ENCODE results near the gene EFHD2.
"Not testable (repeated sequence)": the region's sequence is repeated elsewhere in the genome, so short reads cannot be mapped to it uniquely, and the experiment has no call there.

EFHD2 gene

DNA sequence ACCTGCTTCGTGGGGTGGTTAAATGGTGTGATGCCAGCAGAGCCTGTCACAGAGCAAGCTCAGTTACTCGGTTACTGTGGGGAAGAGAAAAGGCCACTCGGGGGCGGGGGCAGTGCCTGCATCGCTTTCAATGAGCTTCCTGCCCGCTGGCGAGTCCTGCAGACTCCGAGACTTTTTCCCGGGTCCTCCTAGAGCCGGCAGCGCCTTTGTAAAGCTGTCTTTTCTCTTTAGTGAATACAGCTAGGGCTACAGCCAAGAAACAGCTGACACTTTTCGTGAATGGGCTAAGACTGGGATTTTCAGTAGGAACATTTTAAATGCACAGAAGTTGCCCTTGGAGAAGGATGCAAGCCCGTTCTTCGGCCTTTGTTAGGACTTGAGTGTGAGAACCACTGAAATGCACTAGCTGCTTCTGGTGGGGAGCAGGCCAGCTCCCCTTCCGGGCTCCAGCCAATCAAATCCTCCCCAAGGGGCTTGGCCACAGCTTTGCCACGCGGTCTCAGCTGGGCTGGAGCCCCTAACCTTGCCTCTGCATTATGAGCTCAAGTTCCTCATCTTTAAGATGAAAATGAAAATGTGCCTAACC, 23.4 kb upstream of the EFHD2 start:
- TF ChIP-seq POLR2AphosphoS5 (IDR thresholded peaks at IDR 0.05; ENCODE audit: low read depth, low read length) (no peak), PAX5 (IDR thresholded peaks at IDR 0.05; ENCODE audit: insufficient read depth, low read length, severe bottlenecking) (no peak), POLR2A (IDR thresholded peaks at IDR 0.05; ENCODE audit: low read depth, low read length) (no peak), POU2F2 (IDR thresholded peaks at IDR 0.05; ENCODE audit: low read depth, low read length) (no peak), SPI1 (IDR thresholded peaks at IDR 0.05; ENCODE audit: low read depth, low read length) (no peak), TAF1 (IDR thresholded peaks at IDR 0.05; ENCODE audit: low read depth, low read length) (no peak)
- FAIRE-seq (no peak), DNase-seq (ENCODE audit: insufficient read length, low spot score) (no peak)

DNA sequence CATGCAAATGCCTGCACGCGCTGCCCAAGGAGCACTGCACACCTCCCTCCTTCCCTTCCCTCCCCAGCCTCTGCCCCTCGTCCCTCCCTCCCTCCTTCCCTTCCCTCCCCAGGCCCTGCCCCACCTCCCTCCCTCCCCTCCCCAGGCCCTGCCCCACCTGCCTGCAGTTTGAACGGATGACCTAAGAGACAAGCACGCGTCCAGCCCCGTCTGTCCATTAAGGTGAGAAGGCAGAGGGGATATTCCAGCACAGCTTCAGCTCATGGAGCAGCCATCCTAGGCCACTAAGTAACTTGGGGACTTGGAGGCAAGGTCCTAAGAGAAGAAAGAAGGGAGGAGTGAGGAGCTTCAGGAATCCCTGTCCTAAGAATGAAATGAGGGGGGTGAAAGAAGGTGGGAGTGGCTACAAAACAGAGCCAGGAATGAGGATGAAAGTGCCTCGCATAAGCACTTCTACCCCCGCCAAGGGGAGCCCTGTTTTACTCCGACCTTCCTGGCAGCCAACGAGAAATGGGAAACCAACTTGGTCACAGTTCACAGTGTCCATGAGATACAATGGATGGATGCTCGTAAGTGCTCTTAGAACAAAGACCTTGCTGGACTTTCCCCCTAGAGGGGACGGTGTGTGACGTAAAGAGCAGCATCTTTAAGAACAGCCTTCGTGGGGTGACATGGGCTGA, 21.3 kb upstream of the EFHD2 start:
- DNase-seq (ENCODE audit: insufficient read length, low spot score) (no peak), FAIRE-seq (no peak)
- TF ChIP-seq SPI1 (IDR thresholded peaks at IDR 0.05; ENCODE audit: low read depth, low read length), result no peak
- TF ChIP-seq POLR2AphosphoS5 (IDR thresholded peaks at IDR 0.05; ENCODE audit: low read depth, low read length), result no peak
- TF ChIP-seq POLR2A (IDR thresholded peaks at IDR 0.05; ENCODE audit: low read depth, low read length), result no peak
- no peak for TF ChIP-seq TAF1 (IDR thresholded peaks at IDR 0.05; ENCODE audit: low read depth, low read length)

DNA sequence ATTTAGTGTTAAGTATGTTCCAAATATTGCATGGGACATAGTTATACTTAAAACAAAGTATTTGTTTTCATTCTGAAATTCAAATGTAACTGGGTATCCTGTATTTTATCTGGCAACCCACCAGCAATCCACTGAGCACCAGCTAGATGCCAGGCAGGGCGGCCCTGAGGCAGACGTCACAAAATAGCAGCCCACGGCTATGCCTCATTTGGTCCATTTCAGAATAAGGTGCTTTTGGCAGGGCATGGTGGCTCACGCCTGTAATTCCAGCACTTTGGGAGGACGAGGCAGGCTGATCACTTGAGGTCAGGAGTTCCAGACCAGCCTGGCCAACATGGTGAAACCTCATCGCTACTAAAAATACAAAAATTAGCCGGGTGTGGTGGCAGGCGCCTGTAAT, 19.9 kb upstream of the EFHD2 start:
- FAIRE-seq; DNase-seq (ENCODE audit: insufficient read length, low spot score): not testable (repeated sequence)

DNA sequence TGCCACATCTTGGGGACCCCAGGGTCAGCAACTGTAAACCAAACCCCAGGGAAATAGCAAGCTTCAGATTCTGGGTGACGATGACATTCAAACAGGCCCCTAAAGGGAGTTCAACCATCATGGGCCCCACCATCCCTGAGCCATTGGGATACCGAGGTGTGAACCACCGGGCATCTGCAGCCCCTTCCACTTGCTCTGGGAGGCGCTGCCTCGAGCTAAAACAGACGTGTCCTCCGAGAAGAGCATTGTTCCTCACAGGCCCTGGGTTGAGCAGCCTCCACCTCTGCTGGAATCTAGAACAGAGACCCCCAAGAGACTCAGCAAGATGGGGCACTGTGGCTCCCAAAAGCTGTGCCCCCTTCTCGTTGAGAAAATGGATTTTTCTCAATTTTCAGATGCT, 19.0 kb upstream of the EFHD2 start:
- DNase-seq (ENCODE audit: insufficient read length, low spot score), result no peak

DNA sequence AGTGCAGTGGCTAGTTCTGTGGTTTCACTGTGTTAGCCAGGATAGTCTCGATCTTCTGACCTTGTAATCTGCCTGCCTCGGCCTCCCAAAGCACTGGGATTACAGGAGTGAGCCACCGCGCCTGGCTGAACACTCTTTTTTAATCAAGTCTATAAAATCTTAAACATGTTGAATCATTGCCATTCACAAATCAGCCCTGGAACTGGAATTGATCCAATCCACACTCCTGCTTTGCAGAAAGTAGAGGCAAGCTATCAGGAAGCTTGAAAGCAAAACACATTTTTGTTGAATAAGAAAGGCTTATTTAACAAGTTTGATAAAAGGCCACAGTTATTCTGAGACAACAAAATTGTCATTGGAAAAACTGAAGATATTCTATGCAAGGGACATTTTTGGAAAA, 18.3 kb upstream of the EFHD2 start:
- FAIRE-seq (no peak), DNase-seq (ENCODE audit: insufficient read length, low spot score) (no peak)
- TF ChIP-seq POU2F2 (IDR thresholded peaks at IDR 0.05; ENCODE audit: low read depth, low read length) (no peak), PAX5 (IDR thresholded peaks at IDR 0.05; ENCODE audit: insufficient read depth, low read length, severe bottlenecking) (no peak), TAF1 (IDR thresholded peaks at IDR 0.05; ENCODE audit: low read depth, low read length) (no peak), POLR2A (IDR thresholded peaks at IDR 0.05; ENCODE audit: low read depth, low read length) (no peak), POLR2AphosphoS5 (IDR thresholded peaks at IDR 0.05; ENCODE audit: low read depth, low read length) (no peak), SPI1 (IDR thresholded peaks at IDR 0.05; ENCODE audit: low read depth, low read length) (no peak)

More for the DNA sequence above, 19.0 kb upstream of the EFHD2 start:
- TF ChIP-seq POLR2AphosphoS5 (IDR thresholded peaks at IDR 0.05; ENCODE audit: low read depth, low read length) (no peak), POU2F2 (IDR thresholded peaks at IDR 0.05; ENCODE audit: low read depth, low read length) (no peak), PAX5 (IDR thresholded peaks at IDR 0.05; ENCODE audit: insufficient read depth, low read length, severe bottlenecking) (no peak), TAF1 (IDR thresholded peaks at IDR 0.05; ENCODE audit: low read depth, low read length) (no peak), POLR2A (IDR thresholded peaks at IDR 0.05; ENCODE audit: low read depth, low read length) (no peak), SPI1 (IDR thresholded peaks at IDR 0.05; ENCODE audit: low read depth, low read length) (no peak)
- FAIRE-seq, result no peak

DNA sequence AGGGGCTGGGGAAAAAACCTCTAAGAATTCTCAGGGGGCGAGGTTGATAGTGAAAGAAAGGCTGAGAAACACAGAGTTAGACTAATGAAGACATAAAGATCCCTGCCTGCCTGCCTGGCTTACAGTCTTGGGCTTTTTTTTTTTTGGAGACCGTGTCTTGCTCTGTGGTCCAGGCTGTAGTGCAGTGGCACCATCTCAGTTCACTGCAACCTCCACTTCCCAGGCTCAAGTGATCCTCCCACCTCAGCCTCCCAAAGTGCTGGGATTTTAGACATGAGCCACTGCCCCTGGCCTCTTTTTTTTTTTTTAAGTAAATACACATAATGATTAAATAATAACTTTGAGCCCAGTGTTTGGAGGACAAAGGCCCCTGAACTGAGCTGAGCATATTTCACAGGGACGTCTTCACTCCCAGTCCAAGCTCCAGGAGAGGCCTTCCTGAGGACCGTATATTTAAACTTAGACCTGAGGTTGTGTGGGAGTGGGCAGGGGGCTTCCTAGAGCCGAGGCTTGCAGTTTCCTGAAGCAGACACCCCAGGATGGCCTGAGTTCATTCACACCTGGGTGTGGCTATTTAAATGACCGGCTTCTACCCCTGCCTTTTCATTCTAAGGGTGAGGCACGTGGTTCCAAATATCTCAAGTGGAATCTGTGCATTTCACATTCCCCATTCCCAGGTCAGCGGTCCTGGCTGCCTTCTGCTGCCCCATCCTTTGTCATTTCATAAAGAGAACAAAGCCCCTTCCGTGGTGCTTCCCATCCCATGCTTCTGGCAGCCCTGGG, 16.0 kb upstream of the EFHD2 start:
- TF ChIP-seq POU2F2 (IDR thresholded peaks at IDR 0.05; ENCODE audit: low read depth, low read length), result no peak
- no peak for FAIRE-seq
- DNase-seq (ENCODE audit: insufficient read length, low spot score), result no peak

DNA sequence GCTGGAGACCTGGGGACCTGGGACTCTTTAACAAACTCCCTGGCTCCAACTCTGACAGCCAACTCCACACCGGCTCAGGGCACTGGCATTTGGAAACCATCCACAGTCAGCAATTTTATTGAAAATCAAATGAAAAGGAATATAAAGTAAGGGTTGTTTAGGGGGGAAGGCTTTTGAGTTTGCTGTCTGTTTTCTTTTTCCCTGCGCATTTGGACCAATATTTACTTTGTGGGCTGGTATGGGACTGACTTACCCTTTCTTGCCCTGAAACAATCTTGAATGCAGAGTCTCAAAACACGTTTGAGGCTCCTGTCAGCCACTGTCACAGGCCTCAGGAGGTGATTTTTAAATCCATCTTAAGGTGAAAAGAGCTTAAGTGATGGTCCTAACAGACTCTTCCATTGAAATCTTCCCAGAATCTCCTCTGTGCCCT, 15.4 kb upstream of the EFHD2 start:
- no peak for DNase-seq (ENCODE audit: insufficient read length, low spot score)
- TF ChIP-seq POLR2A (IDR thresholded peaks at IDR 0.05; ENCODE audit: low read depth, low read length) (no peak), SPI1 (IDR thresholded peaks at IDR 0.05; ENCODE audit: low read depth, low read length) (no peak), POLR2AphosphoS5 (IDR thresholded peaks at IDR 0.05; ENCODE audit: low read depth, low read length) (no peak), TAF1 (IDR thresholded peaks at IDR 0.05; ENCODE audit: low read depth, low read length) (no peak), PAX5 (IDR thresholded peaks at IDR 0.05; ENCODE audit: insufficient read depth, low read length, severe bottlenecking) (no peak), POU2F2 (IDR thresholded peaks at IDR 0.05; ENCODE audit: low read depth, low read length) (no peak)
- no peak for FAIRE-seq

DNA sequence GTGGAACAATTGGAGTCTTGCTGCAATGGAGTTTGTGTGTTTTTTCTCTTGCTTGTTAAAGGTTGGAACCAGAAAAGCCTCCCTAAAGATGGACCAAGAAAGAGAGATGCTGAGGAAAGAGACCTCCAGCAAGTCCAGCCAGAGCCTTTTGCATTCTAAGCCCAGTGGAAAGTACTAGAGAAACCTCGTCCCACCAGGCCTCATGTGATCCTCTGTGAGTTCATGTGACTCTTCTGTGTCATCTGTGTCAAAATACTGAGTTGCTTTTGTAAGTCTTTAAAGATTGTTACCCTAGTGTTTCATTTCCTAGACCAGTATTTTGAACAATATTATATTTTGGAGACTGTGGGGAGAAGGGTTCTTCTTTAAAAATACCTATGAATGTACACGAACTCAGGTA, 12.5 kb upstream of the EFHD2 start:
- DNase-seq (ENCODE audit: insufficient read length, low spot score), result no peak
- no peak for TF ChIP-seq PAX5 (IDR thresholded peaks at IDR 0.05; ENCODE audit: insufficient read depth, low read length, severe bottlenecking)
- no peak for TF ChIP-seq POU2F2 (IDR thresholded peaks at IDR 0.05; ENCODE audit: low read depth, low read length)
- no peak for TF ChIP-seq POLR2AphosphoS5 (IDR thresholded peaks at IDR 0.05; ENCODE audit: low read depth, low read length)
- no peak for TF ChIP-seq SPI1 (IDR thresholded peaks at IDR 0.05; ENCODE audit: low read depth, low read length)
- TF ChIP-seq POLR2A (IDR thresholded peaks at IDR 0.05; ENCODE audit: low read depth, low read length), result no peak
- TF ChIP-seq TAF1 (IDR thresholded peaks at IDR 0.05; ENCODE audit: low read depth, low read length), result no peak
- FAIRE-seq, result no peak

DNA sequence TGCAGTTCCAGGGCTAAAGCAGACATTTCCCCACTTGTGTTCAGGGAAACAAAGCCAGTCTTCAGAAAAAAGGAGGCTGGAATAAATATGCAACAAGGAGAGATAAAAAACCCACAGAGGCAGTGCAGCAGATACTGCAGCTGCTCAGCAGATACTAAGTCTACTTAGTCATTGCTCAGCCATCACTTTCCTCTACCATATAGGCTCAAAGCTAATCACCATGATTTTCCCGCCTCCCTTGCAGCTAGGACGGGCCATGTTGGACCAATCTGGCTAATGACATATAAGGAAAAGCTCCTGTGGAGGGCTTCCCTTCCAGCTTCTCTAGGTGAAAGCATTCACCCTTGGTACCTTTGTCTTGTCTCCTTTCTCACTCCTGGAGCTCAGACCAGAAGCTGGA, 10.0 kb upstream of the EFHD2 start:
- DNase-seq (ENCODE audit: insufficient read length, low spot score), result no peak
- no peak for FAIRE-seq
- TF ChIP-seq SPI1 (IDR thresholded peaks at IDR 0.05; ENCODE audit: low read depth, low read length) (no peak), TAF1 (IDR thresholded peaks at IDR 0.05; ENCODE audit: low read depth, low read length) (no peak), POLR2A (IDR thresholded peaks at IDR 0.05; ENCODE audit: low read depth, low read length) (no peak), POLR2AphosphoS5 (IDR thresholded peaks at IDR 0.05; ENCODE audit: low read depth, low read length) (no peak), POU2F2 (IDR thresholded peaks at IDR 0.05; ENCODE audit: low read depth, low read length) (no peak), PAX5 (IDR thresholded peaks at IDR 0.05; ENCODE audit: insufficient read depth, low read length, severe bottlenecking) (no peak)

DNA sequence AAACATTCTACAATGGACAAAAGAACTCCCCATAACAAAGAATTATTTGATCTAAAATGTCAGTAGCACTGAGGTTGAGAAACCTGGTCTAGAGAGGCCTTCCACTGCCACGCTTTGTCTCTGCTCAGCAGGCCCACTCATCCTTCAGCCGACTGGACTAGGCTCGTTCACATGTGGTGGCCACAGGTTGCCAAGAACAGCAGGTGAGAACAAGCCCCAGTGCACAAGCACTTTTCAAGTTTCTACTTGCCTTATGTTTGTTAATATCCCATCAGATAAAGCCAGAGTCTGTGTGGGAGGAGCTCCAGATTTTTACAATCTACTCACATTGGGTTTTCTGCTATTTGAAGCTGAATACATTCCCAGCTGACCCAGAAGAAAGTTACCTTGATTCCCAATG, 9.1 kb upstream of the EFHD2 start:
- FAIRE-seq, result no peak
- TF ChIP-seq SPI1 (IDR thresholded peaks at IDR 0.05; ENCODE audit: low read depth, low read length) (no peak), TAF1 (IDR thresholded peaks at IDR 0.05; ENCODE audit: low read depth, low read length) (no peak), POLR2A (IDR thresholded peaks at IDR 0.05; ENCODE audit: low read depth, low read length) (no peak), POLR2AphosphoS5 (IDR thresholded peaks at IDR 0.05; ENCODE audit: low read depth, low read length) (no peak)
- DNase-seq (ENCODE audit: insufficient read length, low spot score), result no peak
